Sciatic nerve (tissue), 2 donors: ENCODE results near the gene OLR1. TPM values are rescaled to one million over a fixed set of nuclear protein-coding genes. Genes with fewer than 3 reads are reported as not detected.
"Not testable (repeated sequence)": the region's sequence is repeated elsewhere in the genome, so short reads cannot be mapped to it uniquely, and the experiment has no call there.

Experiments used
- ATAC-seq: fragments of 200-7000 bp; cut with Tn5 transposase; one replicate; pipeline ENCODE4 v1.9.1; 2020; ENCODE audit warnings: mild to moderate bottlenecking, moderate library complexity
- DNase-seq: peaks from one replicate; pipeline ENCODE4 v3.0.0-alpha.2; 2020; ENCODE audit warnings: low spot score
- intact Hi-C: fragments of 100-400 bp; cut with DNase I; formaldehyde crosslinking; loops from one replicate; pipeline ENCODE4 v1.14.2; 2022
- total RNA-seq: library from RNA; stranded (reverse); fragmentation: NEBNext Ultra II Directional; extraction: Animal tissue kit (Norgen Biotek cat#: 25700); gene quantifications from one replicate; pipeline ENCODE4 v1.2.1, GENCODE V29; 2021
- donor health status: DM: no; HTN: no; CAD: no.
- donor health status: DM: no; HTN: no; CAD: no.

The OLR1 gene
- total RNA-seq, 1 donor from 2014 or later, result 33.1 TPM

DNA sequence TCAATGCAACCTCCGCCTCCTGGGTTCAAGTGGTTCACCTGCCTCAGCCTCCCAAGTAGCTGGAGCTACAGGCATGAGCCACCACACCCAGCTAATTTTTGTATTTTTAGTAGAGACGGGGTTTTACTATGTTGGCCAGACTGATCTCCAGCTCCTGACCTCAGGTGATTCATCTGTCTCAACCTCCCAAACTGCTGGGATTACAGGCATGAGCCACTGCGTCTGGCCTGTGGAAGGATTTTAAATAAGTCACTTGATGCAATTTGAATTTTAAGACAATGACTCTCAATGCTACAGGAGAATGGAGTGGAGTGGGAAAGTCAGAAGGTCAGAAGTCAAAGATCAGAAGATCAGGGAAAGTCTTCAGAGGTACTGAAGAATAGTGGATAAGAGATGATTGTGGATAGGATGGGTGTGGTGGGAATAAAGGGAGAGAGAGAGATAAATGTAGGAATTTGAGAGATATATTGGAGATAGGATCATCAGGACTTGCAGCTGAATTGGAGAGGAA lies 22.3 kb upstream of the OLR1 start:
- no peak for DNase-seq
- intact Hi-C loops, result no loop called here
- ATAC-seq, result no peak

DNA sequence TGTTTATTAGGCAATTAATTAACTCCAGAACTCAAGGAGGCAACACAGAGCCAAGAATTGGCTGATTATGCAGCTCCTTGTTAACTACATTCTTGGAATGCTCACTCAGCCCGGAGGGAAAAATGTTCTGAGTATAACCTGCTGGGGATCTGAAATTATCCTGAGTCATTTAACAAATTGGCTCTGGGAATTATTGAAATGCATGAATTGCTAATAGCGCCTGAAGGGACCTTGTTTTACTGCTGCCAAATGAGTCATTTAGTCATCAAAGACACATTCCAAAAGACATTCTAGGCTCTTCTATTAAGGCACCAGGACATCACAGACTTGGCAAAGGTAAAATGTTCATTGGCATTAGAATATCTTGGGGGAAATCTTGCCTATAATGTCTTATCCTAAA lies 19.9 kb upstream of the OLR1 start:
- ATAC-seq, result peak; percentile 23
- intact Hi-C loops, result no loop called here
- no peak for DNase-seq

DNA sequence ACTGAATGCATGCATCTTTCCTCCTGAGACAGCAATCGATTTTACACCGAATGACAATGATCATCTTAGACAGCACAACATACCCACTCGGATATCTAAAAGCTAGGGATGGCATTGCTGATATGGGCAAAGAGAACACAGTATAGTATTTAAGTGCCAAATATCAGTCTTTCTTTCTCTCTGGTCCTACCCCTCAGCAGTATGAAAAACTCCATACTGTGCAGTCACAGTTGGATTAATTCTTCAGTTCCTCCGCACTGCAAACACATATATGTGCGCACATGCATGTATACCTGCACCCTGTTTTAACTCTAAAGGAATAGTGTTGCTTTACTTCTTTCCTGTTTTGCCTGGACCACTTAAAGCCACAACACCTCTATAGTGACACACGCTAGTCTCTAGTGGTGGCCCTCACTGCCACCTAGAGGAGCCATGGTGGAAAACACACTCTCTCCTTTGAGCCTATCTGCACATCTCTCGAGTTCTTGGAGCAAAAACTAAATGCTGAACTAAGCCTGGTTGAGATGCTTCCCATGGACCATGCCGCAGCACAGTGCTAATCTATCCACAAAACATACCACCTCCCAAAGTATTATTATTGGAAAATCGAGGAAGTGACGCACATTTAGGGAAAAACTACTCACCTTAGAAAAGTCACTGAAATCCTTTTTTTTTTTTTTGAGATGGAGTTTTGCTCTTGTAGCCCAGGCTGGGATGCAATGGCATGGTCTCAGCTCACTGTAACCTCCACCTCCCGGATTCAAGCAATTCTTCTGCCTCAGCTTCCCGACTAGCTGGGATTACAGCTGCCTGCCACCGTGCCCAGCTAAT lies 18.8 kb upstream of the OLR1 start:
- no peak for DNase-seq
- intact Hi-C loops, result no loop called here
- ATAC-seq, result peak; percentile 95

DNA sequence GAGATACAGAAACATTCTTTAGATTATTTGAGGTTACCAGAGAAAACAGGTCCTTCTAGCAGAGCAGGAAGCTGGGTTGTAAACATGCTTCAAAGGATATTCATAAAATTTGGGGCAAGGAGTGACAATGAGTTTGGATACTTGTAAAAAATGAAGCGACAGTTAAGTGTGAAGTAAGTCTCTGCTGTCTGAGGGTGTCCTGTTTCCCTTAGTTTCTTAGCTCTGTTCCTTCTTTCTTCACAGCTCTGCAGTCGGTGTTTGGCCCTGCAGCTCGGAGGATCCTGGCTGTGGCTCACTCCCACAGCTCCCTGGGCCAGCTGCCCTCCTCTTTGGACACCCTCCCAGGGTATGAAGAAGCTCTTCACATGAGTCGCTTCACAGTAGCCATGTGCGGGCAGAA lies 17.7 kb upstream of the OLR1 start:
- DNase-seq, result no peak
- ATAC-seq, result peak; percentile 60
- intact Hi-C loops, result no loop called here

DNA sequence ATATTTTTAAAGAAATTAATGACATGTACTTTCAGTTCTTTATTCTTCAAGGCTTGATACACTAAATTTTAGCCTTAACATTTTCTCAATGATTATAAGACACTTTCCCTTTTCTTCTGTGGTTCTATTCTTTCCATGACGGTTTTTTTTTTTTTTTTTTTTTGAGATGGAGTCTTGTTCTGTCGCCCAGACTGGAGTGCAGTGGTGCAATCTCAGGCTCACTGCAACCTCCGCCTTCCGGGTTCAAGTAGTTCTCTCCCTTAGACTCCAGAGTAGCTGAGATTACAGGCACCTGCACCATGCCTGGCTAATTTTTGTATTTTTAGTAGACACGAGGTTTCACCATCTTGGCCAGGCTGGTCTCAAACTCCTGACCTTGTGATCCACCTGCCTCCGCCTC lies 15.0 kb upstream of the OLR1 start:
- ATAC-seq, intact Hi-C loops, DNase-seq: not testable (repeated sequence)

DNA sequence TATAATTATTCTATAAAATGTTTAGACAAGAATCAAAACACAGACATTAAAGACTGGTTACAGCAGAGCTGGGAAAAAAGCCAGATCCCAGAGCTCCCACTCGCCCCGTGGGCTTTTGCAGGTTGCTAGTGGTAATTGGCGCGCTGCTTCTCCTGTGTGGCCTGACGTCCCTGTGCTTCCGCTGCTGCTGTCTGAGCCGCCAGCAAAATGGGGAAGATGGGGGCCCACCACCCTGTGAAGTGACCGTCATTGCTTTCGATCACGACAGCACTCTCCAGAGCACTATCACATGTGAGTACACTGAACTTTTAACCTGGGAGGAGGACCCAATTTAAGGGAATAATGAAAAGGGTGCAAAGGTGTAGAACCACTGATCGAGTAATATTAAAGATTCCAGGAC lies 14.4 kb upstream of the OLR1 start:
- ATAC-seq (peak; percentile 64), DNase-seq (peak; percentile 66)
- intact Hi-C loops, result no loop called here

DNA sequence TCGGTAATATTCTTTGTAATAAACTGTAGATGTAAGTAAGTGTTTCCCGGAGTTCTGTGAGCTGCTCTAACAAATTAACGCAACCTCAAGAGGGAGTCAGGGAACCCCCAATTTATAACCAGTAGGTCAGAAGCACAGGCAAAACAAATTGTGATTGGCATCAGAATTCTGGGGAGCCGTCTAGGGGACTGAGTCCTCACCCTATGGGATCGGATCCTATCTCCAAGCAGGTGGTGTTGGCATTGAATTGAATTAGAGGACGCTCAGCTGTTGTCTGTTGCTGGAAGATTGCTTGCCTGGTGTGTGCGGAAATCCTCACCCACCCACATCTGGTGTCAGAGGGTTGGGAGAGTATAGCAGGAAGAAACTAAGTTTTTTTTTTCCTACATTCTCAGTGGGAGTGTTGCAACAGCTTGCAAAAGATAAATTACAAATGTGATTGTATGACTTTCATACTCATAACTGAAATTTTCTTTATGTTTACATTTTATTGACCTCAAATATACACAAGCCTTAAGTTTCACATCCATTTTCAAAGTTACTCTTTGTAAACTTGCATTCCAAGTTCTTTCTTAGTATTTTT lies 12.4 kb upstream of the OLR1 start:
- DNase-seq (no peak), ATAC-seq (peak; percentile 76)
- intact Hi-C loops, result no loop called here

DNA sequence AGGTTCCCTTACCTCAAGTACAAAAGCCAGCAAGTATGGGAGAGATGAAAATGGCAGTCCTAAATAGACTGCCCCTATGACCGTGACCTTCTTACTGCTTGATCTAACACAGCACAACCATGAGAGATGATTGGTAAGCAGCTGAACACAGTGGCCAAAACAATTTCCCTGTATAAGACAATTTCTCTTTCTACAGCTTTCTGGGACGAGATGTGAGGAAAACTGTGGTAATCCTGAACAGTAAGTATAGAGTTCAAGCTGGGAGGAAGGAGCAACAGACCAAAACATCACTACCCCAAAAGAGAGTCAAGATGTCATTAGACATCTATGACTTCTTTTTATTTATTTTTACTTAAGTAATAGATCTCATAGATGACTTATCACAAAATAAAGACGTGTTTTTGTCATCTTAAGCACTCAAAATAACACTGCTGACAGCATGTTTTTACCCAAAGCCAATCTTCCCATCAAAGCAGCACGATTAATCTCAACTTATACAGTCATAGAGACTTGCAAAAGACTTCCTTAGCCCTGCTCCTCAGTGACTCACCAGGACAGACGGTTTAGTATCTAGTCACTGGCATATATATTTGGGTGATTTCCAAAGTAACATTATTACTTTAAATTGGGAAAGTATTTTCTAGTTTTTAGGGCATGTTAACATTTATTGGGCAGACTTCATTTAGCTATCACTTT lies 10.6 kb upstream of the OLR1 start:
- intact Hi-C loops, result no loop called here
- ATAC-seq (no peak), DNase-seq (no peak)

DNA sequence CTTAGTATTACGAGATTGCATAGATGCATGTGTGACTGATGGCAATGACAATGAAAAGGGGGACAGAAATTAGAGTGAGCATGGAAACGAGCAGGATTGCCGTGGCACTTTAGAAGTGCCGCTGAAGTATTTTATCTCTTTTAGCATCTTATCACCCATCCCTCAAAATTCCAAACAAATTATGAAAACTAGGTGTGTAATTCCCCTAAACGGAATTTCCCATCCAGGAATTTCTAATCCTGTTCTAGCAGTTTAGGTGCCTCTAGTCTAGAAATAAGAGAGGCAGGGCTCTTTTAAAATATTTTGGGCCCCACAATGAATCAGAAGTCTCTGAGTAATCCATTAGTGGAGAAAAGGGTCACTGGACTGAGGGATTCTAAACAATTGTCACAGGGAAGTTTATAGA lies 7.8 kb upstream of the OLR1 start:
- ATAC-seq, result no peak
- intact Hi-C loops, result no loop called here

DNA sequence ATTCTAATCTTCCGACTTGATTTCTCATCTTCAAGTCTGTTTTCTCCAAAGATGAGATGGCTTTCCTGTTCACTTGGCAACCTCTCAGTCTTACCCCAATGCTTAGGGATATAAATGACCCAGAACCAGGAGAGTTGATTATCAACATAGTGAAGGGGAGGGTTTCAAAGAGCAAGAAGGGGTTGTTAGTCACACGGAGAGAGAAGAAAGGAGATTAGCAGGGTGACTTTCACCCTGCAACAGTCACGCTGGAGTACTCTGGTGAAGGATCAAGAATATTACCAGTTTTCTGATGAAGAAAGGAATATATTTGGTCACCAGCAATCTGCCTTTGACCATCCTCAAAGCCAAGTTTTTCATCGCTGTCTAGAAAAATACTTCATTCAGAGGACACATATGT lies 6.9 kb upstream of the OLR1 start, which contains the start of gene TMEM52B:
TSS of gene TMEM52B (plus strand) at position 212 of the 400 bp plus-strand sequence. CDS start 543 bp downstream, outside the sequence.
- no peak for ATAC-seq
- intact Hi-C loops, result no loop called here
- no peak for DNase-seq

More for the DNA sequence above, 7.8 kb upstream of the OLR1 start:
- no peak for DNase-seq

DNA sequence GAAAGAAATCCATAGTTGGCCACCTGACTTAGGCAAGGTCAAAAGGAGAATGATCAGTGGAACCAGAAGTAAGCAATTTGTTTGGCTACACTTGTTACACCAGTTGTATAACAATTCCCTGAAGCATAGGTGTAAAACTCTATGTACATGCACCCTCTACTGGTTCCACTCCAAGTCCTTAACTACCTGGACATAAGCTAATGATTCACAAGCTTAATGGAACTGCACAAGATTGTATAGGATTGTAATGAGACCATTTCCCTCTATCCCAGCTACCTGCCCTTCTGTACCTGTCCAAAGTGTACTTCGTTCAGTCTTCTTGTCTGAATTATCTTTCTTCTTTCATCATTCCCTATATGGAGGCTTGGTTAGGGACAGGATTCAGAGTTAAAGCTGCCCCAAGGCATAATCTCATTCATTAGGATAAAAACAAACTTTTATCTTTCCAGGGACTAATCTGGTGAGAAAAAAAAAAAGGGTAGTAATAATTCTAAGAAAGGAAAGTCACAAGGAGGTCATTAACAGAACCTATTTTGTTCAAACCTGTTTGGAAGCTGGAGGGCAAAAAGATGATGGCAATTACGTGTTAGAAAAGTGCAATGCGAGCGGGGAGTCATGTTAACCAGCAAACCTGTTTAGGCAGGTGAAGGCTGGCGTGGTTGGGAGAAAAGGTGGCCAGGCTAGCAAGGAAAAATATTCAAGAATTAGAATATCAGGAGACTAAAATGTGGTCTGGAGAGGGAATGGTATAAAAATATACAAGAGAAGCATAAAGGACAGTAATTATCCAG lies 4.1 kb upstream of the OLR1 start:
- DNase-seq, result no peak
- no peak for ATAC-seq
- intact Hi-C loops, result no loop called here

DNA sequence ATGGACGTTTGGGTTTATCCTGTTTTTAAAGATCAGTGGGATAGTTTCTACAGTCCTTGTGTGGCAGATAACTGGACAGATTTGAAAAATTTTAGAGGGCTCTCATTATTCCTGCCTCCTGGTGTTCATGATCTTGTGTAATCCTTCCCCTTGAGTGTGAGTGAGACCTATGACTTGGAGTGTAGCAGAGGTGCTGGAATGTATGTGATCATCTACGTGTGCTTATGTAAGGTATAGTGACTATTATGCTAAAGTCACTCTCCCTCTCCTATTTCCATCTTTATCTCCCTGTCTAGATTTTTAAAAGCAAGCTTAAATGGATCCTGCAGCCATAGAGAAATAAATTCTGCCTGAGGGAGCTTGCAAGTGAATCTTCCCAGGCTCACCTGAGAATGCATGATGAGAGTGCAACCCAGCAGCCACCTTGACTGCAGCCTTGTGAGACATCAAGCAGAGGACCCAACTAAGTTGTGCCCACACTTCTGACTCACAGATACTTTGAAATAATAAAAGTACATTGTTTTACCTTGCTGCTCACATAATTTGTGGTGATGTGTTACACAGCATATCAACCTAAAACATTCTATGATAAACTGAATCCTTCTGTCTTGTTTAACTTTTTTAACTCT lies 3.2 kb upstream of the OLR1 start:
- intact Hi-C loops, result no loop called here
- ATAC-seq, result no peak
- no peak for DNase-seq

DNA sequence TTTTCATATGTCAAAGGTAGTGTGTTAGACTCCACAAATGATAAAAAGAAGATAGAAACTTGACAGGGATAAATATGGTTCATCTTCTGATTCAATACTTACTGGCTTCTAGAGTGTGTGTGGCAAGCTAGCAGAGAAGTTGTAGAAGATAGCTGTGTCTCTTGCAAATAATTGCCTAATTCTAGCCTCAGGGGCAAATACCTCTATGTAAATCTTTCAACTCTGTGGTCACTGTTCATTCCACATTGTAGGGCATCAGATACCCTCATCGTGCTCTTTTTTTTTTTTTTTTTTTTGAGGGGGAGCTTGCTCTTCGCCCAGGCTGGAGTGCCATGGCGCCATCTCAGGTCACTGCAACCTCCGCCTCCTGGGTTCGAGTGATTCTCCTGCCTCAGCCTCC lies 1.7 kb downstream of the OLR1 start:
- intact Hi-C loops, result no loop called here
- DNase-seq, result no peak
- ATAC-seq, result no peak

DNA sequence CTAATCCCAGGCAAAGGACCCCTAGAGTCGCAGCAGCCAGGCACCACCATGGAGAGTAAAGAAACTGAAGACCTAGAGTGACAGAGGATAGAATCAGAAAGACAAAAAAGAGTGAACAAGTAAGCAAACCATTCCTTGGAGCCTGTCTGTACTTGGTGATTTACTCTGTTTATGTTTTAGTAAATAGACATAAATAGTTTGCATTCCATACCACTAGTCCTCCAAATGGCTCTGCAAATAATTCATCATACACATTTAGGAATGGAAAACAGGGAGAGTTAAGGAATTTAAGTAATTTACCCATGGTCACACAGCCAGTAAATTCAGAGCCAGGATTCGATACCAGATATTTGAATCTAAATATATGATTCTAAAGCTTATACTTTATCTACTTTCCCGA lies 2.8 kb downstream of the OLR1 start:
- no peak for ATAC-seq
- no peak for DNase-seq
- intact Hi-C loops, result no loop called here

DNA sequence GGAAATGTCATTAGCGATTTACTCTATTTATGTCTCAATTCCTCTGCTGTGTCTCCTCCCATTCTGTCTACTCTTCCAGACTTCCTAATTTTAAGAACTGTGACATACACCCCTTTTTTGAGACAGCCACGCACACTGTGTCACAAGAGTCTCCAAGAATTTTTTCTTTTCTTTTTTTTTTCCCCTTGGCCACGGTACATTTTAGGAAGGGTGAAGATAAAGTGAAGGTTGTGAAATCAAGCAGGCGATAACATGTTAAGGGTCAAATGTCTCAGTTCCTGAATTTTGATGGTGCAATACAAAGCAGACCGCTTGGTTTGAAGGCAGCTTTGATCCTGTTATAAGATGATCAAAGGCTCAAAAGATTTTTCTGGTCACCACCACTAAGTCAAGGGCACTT lies 4.3 kb downstream of the OLR1 start:
- no peak for DNase-seq
- peak; percentile 89 for ATAC-seq
- intact Hi-C loops, result no loop called here

DNA sequence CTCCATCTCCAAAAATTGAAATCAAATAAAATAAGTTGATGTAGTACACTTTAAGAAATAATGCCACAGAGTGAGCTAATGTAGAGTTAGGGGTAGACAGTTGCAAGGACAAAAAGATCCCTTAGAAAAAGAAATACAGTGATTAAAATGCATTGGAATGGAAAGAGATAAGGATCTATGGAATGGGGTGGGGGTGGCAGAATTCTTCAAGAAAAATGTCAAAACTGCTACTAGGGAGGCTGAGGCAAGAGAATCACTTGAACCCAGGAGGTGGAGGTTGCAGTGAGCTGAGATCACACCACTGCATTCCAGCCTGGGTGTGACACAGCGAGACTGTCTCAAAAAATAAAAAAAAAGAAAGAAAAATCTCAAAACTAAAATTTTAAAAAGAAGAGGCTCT lies 6.5 kb downstream of the OLR1 start:
- DNase-seq, result no peak
- ATAC-seq, result no peak
- intact Hi-C loops, result no loop called here

DNA sequence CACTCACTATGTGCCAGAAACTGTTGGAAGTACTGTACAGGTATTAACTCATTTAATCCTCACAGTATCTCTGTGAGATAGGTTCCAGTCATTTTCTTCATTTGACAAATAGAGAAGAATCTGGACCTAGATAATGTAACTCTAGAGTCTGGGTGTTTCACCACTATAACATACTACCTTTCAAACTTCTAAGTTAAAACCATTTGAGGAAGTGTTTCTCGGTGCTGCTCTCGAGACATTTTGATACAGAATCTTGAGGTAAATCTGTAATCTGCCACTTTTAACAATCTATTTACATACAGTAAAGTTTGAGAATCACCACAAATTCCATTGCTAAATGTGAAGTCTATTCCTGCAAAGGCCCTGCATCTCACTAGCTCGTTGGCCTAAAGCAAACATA lies 8.8 kb downstream of the OLR1 start:
- ATAC-seq, result no peak
- no peak for DNase-seq
- intact Hi-C loops, result no loop called here

DNA sequence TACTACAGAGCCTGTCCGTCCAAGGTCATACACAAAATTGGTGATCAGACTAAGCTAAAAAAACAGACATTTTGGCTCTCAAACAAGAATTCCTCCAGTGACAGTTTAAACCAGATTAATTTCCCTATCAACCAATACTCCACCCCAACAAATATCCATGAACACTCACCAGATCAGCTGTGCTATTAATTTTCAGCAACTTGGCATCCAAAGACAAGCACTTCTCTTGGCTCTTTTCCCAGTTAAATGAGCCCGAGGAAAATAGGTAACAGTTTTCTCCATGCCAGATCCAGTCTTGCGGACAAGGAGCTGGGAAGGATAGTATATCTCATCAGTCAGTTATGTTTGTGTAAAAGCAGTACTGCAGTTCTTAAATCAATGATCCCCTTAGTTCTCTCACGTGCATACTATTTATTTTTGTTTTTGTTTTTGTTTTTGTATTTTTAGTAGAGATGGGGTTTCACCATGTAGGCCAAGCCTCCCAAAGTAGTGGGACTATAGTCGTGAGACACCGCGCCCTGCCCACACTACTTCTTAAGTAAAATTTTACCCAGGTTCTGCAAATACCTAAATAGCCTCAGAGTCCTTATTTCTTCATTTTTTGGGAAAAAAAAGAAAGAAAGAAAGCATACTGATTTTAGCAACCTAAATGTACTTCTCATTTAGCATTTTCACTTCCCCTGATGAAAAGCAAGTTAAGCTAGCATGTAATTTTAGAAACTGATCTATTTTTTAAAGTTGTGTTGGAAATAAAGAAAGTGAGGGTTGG lies 11.1 kb downstream of the OLR1 start:
- intact Hi-C loops, result no loop called here
- DNase-seq (no peak), ATAC-seq (no peak)
